ENCODE results near the gene RARB.

The RARB gene

GRCh38 chr3:25396686-25397085 lies 31.4 kb upstream of the RARB start:
- Histone ChIP-seq H3K9ac (no peak overlapping the region), H2AFZ (no peak overlapping the region), H3K9me3 (ENCODE audit: control insufficient read depth, low read length) (no peaks in the 10 kb centered on the region), H3K4me2 (ENCODE audit: low read length) (no peak overlapping the region), H3K4me1 (no peaks in the 10 kb centered on the region), H3K4me3 (ENCODE audit: low read depth, low read length) (no peak overlapping the region), H3K27ac (no peak overlapping the region), H3K27me3 (ENCODE audit: control insufficient read depth, insufficient read depth, low read length) (no peaks in the 10 kb centered on the region), H3K79me2 (no peaks in the 10 kb centered on the region), H3K36me3 (ENCODE audit: control insufficient read depth, insufficient read depth, low read length) (no peaks in the 10 kb centered on the region)
- no peak for TF ChIP-seq CTCF (IDR thresholded peaks at IDR 0.05)

GRCh38 chr3:25397150-25397549 lies 30.9 kb upstream of the RARB start:
- H3K9ac ChIP-seq = no peak overlapping the region
- no peaks in the 10 kb centered on the region for H3K27me3 ChIP-seq (ENCODE audit: control insufficient read depth, insufficient read depth, low read length)
- no peaks in the 10 kb centered on the region for H3K9me3 ChIP-seq (ENCODE audit: control insufficient read depth, low read length)
- no peak for TF ChIP-seq CTCF (IDR thresholded peaks at IDR 0.05)
- H3K4me2 ChIP-seq (ENCODE audit: low read length) = no peak overlapping the region
- no peak overlapping the region for H3K27ac ChIP-seq
- no peaks in the 10 kb centered on the region for H3K36me3 ChIP-seq (ENCODE audit: control insufficient read depth, insufficient read depth, low read length)
- H3K4me3 ChIP-seq (ENCODE audit: low read depth, low read length) = no peak overlapping the region
- H3K79me2 ChIP-seq = no peaks in the 10 kb centered on the region
- no peak overlapping the region for H2AFZ ChIP-seq
- H3K4me1 ChIP-seq = no peaks in the 10 kb centered on the region

GRCh38 chr3:25400587-25400986 lies 27.5 kb upstream of the RARB start:
- H3K36me3 ChIP-seq (ENCODE audit: control insufficient read depth, insufficient read depth, low read length) = no peaks in the 10 kb centered on the region
- TF ChIP-seq CTCF (IDR thresholded peaks at IDR 0.05) = no peak
- H3K27me3 ChIP-seq (ENCODE audit: control insufficient read depth, insufficient read depth, low read length) = no peaks in the 10 kb centered on the region
- H3K9me3 ChIP-seq (ENCODE audit: control insufficient read depth, low read length) = no peaks in the 10 kb centered on the region
- H3K79me2 ChIP-seq = no peaks in the 10 kb centered on the region
- no peak overlapping the region for H3K9ac ChIP-seq
- no peak overlapping the region for H3K27ac ChIP-seq
- H3K4me3 ChIP-seq (ENCODE audit: low read depth, low read length) = no peak overlapping the region
- H2AFZ ChIP-seq = no peak overlapping the region
- H3K4me1 ChIP-seq = no peaks in the 10 kb centered on the region
- no peak overlapping the region for H3K4me2 ChIP-seq (ENCODE audit: low read length)

GRCh38 chr3:25403968-25404367 lies 24.1 kb upstream of the RARB start:
- no peak overlapping the region for H3K4me2 ChIP-seq (ENCODE audit: low read length)
- no peaks in the 10 kb centered on the region for H3K4me1 ChIP-seq
- H3K27ac ChIP-seq = no peak overlapping the region

More at GRCh38 chr3:25403968-25404367, 24.1 kb upstream of the RARB start:
- H3K9ac ChIP-seq = no peak overlapping the region
- no peaks in the 10 kb centered on the region for H3K36me3 ChIP-seq (ENCODE audit: control insufficient read depth, insufficient read depth, low read length)
- no peaks in the 10 kb centered on the region for H3K27me3 ChIP-seq (ENCODE audit: control insufficient read depth, insufficient read depth, low read length)
- no peaks in the 10 kb centered on the region for H3K9me3 ChIP-seq (ENCODE audit: control insufficient read depth, low read length)
- no peak for TF ChIP-seq CTCF (IDR thresholded peaks at IDR 0.05)
- no peak overlapping the region for H3K4me3 ChIP-seq (ENCODE audit: low read depth, low read length)
- no peak overlapping the region for H2AFZ ChIP-seq
- no peaks in the 10 kb centered on the region for H3K79me2 ChIP-seq
